ENCODE measurements around the gene UAP1. TPM values are rescaled to one million over a fixed set of nuclear protein-coding genes. Genes with fewer than 3 reads are reported as not detected.

UAP1 gene
- polyA plus RNA-seq (2013): 33.8 TPM

DNA sequence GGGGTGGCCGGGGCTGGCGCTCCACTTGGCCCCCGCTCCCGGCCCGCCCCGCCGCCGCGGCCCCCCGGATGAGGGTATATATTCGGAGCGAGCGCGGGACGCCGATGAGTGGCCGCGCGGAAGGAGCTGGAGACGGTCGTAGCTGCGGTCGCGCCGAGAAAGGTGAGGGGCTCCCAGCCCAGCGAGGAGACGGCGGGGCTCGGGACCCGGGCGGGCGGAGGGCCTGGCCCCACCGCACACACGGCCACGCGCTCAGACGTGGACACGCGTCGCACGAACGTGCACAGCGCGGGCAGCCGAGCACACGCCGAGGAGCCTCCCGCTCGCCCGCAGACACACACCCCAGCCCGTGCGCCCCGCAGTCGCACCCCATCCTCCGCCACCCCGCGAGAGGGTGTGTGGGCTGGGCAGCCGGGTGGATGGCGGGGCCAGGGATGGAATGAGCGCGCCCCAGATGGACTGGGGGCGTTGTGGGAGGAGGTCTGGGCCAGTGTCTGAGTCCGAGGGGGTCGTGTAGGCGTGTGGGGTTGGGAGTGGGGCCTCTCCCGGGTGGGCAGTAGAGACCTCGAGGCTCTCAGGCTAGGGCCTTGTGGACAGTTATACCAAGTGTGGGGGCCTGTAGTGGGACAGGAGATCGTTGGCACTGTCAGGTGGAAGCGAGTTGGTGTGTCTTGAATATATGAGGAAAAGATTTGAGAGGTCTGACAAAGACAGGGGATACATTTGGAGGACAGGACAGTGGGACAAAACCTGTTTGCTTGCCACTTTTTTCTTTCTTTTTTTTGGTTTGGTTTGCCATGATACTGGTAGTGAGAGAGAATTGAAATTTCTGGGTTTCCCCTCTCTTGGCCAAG is at the start of gene UAP1:
Gene UAP1, plus strand, starts transcription at position 107 of the 854 bp plus-strand sequence. CDS start 4,347 bp downstream, outside the sequence.
- WGBS (ENCODE audit: insufficient coverage): 0% methylated on average over 60 of the region's 69 CpGs
- Histone ChIP-seq H3K4me3 (ENCODE audit: control insufficient read depth in 1 of 7, extremely low read depth in 1 of 7, insufficient read depth in 4 of 7, low read depth in 2 of 7, low read length in 6 of 7) (peak within 1 kb of the TSS; percentile 43 to 86 (median 82)), H3K36me3 (ENCODE audit: control insufficient read depth in 4 of 4, insufficient read depth in 4 of 4, low read length in 3 of 4) (peaks cover 0 to 3% (median under 1%) of the 10 kb centered on the region in 4 experiments), H3K27ac (ENCODE audit: insufficient read depth in 1 of 2, low read depth in 1 of 2, low read length in 2 of 2, poor library complexity in 1 of 2, severe bottlenecking in 2 of 2) (peak within 1 kb of the TSS in 1 of 2 experiments; percentile 82), H3K27me3 (replicated peaks in 2 of 5; ENCODE audit: control insufficient read depth in 4 of 5, insufficient read depth in 5 of 5, low read length in 4 of 5) (no peaks in the 10 kb centered on the region), H3K9me3 (ENCODE audit: control extremely low read depth in 1 of 5, control insufficient read depth in 4 of 5, insufficient read depth in 2 of 5, low read depth in 1 of 5, low read length in 4 of 5) (peaks cover 0 to 1% (median 0%) of the 10 kb centered on the region in 5 experiments), H3K4me1 (ENCODE audit: control extremely low read depth in 1 of 4, control insufficient read depth in 4 of 4, insufficient read depth in 4 of 4, low read length in 3 of 4) (peaks cover 4 to 23% (median 13%) of the 10 kb centered on the region in 4 experiments)
- DNase-seq: peak in 2 of 3 donors; percentile 5 to 29
- POLR2A ChIA-PET: no interaction called here
- CTCF ChIA-PET: no interaction called here

GRCh38 chr1:162527314-162527713 is 34.2 kb upstream of the UAP1 start:
- H3K4me1 ChIP-seq (ENCODE audit: control extremely low read depth in 1 of 4, control insufficient read depth in 4 of 4, insufficient read depth in 4 of 4, low read length in 3 of 4): no peaks in the 10 kb centered on the region
- H3K27ac ChIP-seq (ENCODE audit: insufficient read depth in 1 of 2, low read depth in 1 of 2, low read length in 2 of 2, poor library complexity in 1 of 2, severe bottlenecking in 2 of 2): no peak overlapping the region
- no peak overlapping the region for H3K4me3 ChIP-seq (ENCODE audit: control insufficient read depth in 1 of 7, extremely low read depth in 1 of 7, insufficient read depth in 4 of 7, low read depth in 2 of 7, low read length in 6 of 7)
- POLR2A ChIA-PET: interaction anchor here (0.6 kb wide), 1 partner anchor 18 kb away, joined by 6 read pairs; no protein-coding TSS in a partner anchor
- CTCF ChIA-PET: interaction anchor here (1.3 kb wide), 1 partner anchor 8 kb away, joined by 5 read pairs; no protein-coding TSS in a partner anchor
- no peak for DNase-seq
- H3K9me3 ChIP-seq (ENCODE audit: control extremely low read depth in 1 of 5, control insufficient read depth in 4 of 5, insufficient read depth in 2 of 5, low read depth in 1 of 5, low read length in 4 of 5): no peaks in the 10 kb centered on the region
- H3K36me3 ChIP-seq (ENCODE audit: control insufficient read depth in 4 of 4, insufficient read depth in 4 of 4, low read length in 3 of 4): peaks cover 13 to 40% (median 26%) of the 10 kb centered on the region in 4 experiments
- no peaks in the 10 kb centered on the region for H3K27me3 ChIP-seq (replicated peaks in 2 of 5; ENCODE audit: control insufficient read depth in 4 of 5, insufficient read depth in 5 of 5, low read length in 4 of 5)

DNA sequence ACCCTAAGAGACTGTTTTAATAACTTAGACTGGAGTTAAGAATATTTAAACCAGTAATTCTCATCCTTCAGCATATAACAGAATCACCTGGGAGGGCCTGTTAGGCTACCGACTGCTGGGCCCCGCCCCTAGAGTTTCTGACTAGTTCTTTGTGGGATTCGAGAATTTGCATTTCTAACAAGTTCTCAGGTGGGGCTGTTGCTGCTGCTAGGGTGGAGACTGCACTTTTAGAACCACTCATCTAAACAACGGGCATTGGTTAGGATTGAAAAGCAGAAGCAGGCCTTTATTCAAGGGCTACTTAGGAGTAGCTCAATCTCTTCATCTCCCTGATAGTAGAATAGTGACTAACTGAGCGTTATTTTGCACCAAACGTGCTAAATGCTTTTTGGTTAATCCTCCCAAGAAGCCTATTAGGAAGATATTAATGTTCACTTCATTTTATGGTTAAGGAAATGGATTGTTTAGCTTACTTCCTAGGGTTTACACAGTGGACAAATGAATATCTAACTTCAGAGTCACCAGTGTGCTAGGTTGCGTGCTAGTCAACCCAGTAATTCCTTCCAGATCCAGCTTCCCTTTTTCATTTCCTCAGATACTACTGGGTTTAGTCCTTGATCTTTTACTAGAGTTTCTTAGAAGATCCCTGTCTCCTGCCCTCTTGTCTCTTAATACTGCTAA is 31.1 kb upstream of the UAP1 start:
- CTCF ChIA-PET: no interaction called here
- 100% methylated on average over 3 of the region's 7 CpGs for WGBS (ENCODE audit: insufficient coverage)

GRCh38 chr1:162530988-162531319 is 30.6 kb upstream of the UAP1 start:
- Histone ChIP-seq H3K4me3 (ENCODE audit: control insufficient read depth in 1 of 7, extremely low read depth in 1 of 7, insufficient read depth in 4 of 7, low read depth in 2 of 7, low read length in 6 of 7) (no peak overlapping the region), H3K27ac (ENCODE audit: insufficient read depth in 1 of 2, low read depth in 1 of 2, low read length in 2 of 2, poor library complexity in 1 of 2, severe bottlenecking in 2 of 2) (no peak overlapping the region), H3K4me1 (ENCODE audit: control extremely low read depth in 1 of 4, control insufficient read depth in 4 of 4, insufficient read depth in 4 of 4, low read length in 3 of 4) (no peaks in the 10 kb centered on the region), H3K36me3 (ENCODE audit: control insufficient read depth in 4 of 4, insufficient read depth in 4 of 4, low read length in 3 of 4) (peaks cover 2 to 9% (median 5%) of the 10 kb centered on the region in 4 experiments), H3K9me3 (ENCODE audit: control extremely low read depth in 1 of 5, control insufficient read depth in 4 of 5, insufficient read depth in 2 of 5, low read depth in 1 of 5, low read length in 4 of 5) (no peaks in the 10 kb centered on the region), H3K27me3 (replicated peaks in 2 of 5; ENCODE audit: control insufficient read depth in 4 of 5, insufficient read depth in 5 of 5, low read length in 4 of 5) (no peaks in the 10 kb centered on the region)
- CTCF ChIA-PET: no interaction called here
- WGBS (ENCODE audit: insufficient coverage): no CpG with 5 or more reads among the region's 1 CpG
- no peak for DNase-seq
- POLR2A ChIA-PET: no interaction called here

More for the DNA sequence above, 31.1 kb upstream of the UAP1 start:
- H3K36me3 ChIP-seq (ENCODE audit: control insufficient read depth in 4 of 4, insufficient read depth in 4 of 4, low read length in 3 of 4): peaks cover 3 to 13% (median 7%) of the 10 kb centered on the region in 4 experiments
- no peak overlapping the region for H3K27ac ChIP-seq (ENCODE audit: insufficient read depth in 1 of 2, low read depth in 1 of 2, low read length in 2 of 2, poor library complexity in 1 of 2, severe bottlenecking in 2 of 2)
- peak in 1 of 3 donors; percentile 0 for DNase-seq
- H3K4me1 ChIP-seq (ENCODE audit: control extremely low read depth in 1 of 4, control insufficient read depth in 4 of 4, insufficient read depth in 4 of 4, low read length in 3 of 4): no peaks in the 10 kb centered on the region
- POLR2A ChIA-PET: no interaction called here
- no peaks in the 10 kb centered on the region for H3K27me3 ChIP-seq (replicated peaks in 2 of 5; ENCODE audit: control insufficient read depth in 4 of 5, insufficient read depth in 5 of 5, low read length in 4 of 5)
- H3K4me3 ChIP-seq (ENCODE audit: control insufficient read depth in 1 of 7, extremely low read depth in 1 of 7, insufficient read depth in 4 of 7, low read depth in 2 of 7, low read length in 6 of 7): no peak overlapping the region
- H3K9me3 ChIP-seq (ENCODE audit: control extremely low read depth in 1 of 5, control insufficient read depth in 4 of 5, insufficient read depth in 2 of 5, low read depth in 1 of 5, low read length in 4 of 5): no peaks in the 10 kb centered on the region

DNA sequence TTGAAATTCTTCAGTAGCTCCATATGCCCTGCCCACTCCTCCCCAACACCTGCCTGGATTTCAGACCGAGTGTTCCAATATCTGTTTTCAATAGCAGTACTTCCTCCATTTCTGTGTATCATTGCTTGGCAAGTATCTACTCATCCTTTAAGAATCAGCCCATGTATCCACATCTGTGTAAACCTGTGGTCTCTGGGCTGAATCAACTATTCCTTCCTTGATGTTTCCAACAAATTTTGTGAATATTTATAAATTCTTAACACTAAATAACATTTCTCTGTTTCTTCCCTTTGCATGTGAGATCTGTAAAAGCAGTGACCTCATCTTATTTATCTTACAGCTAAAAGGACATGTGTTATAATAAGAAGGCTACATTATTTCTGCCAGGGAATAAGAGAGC is 26.0 kb upstream of the UAP1 start:
- H3K36me3 ChIP-seq (ENCODE audit: control insufficient read depth in 4 of 4, insufficient read depth in 4 of 4, low read length in 3 of 4): peaks cover 0 to 3% (median 0%) of the 10 kb centered on the region in 4 experiments
- no peak overlapping the region for H3K27ac ChIP-seq (ENCODE audit: insufficient read depth in 1 of 2, low read depth in 1 of 2, low read length in 2 of 2, poor library complexity in 1 of 2, severe bottlenecking in 2 of 2)
- CTCF ChIA-PET: interaction anchor here (1.2 kb wide), 1 partner anchor 9 kb away, joined by 5 read pairs; no protein-coding TSS in a partner anchor
- H3K27me3 ChIP-seq (replicated peaks in 2 of 5; ENCODE audit: control insufficient read depth in 4 of 5, insufficient read depth in 5 of 5, low read length in 4 of 5): no peaks in the 10 kb centered on the region
- H3K4me1 ChIP-seq (ENCODE audit: control extremely low read depth in 1 of 4, control insufficient read depth in 4 of 4, insufficient read depth in 4 of 4, low read length in 3 of 4): no peaks in the 10 kb centered on the region
- POLR2A ChIA-PET: no interaction called here
- no peak for DNase-seq
- H3K9me3 ChIP-seq (ENCODE audit: control extremely low read depth in 1 of 5, control insufficient read depth in 4 of 5, insufficient read depth in 2 of 5, low read depth in 1 of 5, low read length in 4 of 5): no peaks in the 10 kb centered on the region
- no peak overlapping the region for H3K4me3 ChIP-seq (ENCODE audit: control insufficient read depth in 1 of 7, extremely low read depth in 1 of 7, insufficient read depth in 4 of 7, low read depth in 2 of 7, low read length in 6 of 7)
- 100% methylated on average over 1 of the region's 1 CpG for WGBS (ENCODE audit: insufficient coverage)

DNA sequence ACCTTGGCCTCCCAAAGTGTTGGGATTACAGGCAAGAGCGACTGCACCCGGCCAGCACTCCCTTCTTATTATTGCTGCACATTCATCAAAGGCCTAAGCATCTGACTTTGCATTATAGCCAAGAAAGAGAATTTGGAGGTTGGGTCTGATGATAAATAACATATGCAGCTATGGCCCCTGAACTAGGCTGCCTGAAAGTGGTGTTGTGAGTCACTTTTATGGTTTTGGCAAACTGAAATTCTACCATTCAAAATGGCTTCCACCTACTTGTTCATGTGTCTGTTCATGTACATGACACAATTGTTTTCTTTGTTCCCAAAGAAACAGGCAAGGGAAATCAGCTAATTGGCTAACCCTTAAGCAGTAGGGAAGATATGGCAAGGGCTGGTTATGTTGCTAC is 25.0 kb upstream of the UAP1 start:
- ChIA-PET CTCF (interaction anchor here (1.2 kb wide), 1 partner anchor 10 kb away, joined by 5 read pairs; no protein-coding TSS in a partner anchor), POLR2A (no interaction called here)
- H3K36me3 ChIP-seq (ENCODE audit: control insufficient read depth in 4 of 4, insufficient read depth in 4 of 4, low read length in 3 of 4): peaks cover 0 to 3% (median 0%) of the 10 kb centered on the region in 4 experiments
- no peaks in the 10 kb centered on the region for H3K4me1 ChIP-seq (ENCODE audit: control extremely low read depth in 1 of 4, control insufficient read depth in 4 of 4, insufficient read depth in 4 of 4, low read length in 3 of 4)
- no peak overlapping the region for H3K4me3 ChIP-seq (ENCODE audit: control insufficient read depth in 1 of 7, extremely low read depth in 1 of 7, insufficient read depth in 4 of 7, low read depth in 2 of 7, low read length in 6 of 7)
- no CpG with 5 or more reads among the region's 2 CpGs for WGBS (ENCODE audit: insufficient coverage)
- no peak overlapping the region for H3K27ac ChIP-seq (ENCODE audit: insufficient read depth in 1 of 2, low read depth in 1 of 2, low read length in 2 of 2, poor library complexity in 1 of 2, severe bottlenecking in 2 of 2)
- DNase-seq: no peak
- H3K9me3 ChIP-seq (ENCODE audit: control extremely low read depth in 1 of 5, control insufficient read depth in 4 of 5, insufficient read depth in 2 of 5, low read depth in 1 of 5, low read length in 4 of 5): peaks cover 0 to under 1% (median 0%) of the 10 kb centered on the region in 5 experiments
- H3K27me3 ChIP-seq (replicated peaks in 2 of 5; ENCODE audit: control insufficient read depth in 4 of 5, insufficient read depth in 5 of 5, low read length in 4 of 5): no peaks in the 10 kb centered on the region

DNA sequence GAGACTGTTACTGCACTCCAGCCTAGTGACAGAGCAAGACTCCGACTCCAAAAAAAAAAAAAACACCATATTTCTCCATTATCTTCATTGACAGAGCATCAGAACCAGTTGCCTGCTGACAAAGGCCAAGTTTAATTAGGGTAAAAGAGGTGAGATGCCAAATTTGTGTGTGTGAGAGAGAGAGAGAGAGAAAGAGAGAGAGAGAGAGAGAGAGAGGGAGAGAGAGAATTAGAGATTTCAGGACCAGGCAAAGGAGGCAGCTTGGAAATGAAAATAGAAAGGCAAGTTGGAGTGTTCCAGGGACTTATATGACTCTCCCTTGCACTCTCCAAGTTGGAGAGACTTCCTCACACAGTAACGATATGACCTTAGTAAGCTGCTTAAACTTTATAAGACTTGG is 24.3 kb upstream of the UAP1 start:
- WGBS (ENCODE audit: insufficient coverage): 82% methylated on average over 2 of the region's 2 CpGs
- POLR2A ChIA-PET: no interaction called here
- Histone ChIP-seq H3K36me3 (ENCODE audit: control insufficient read depth in 4 of 4, insufficient read depth in 4 of 4, low read length in 3 of 4) (no peaks in the 10 kb centered on the region), H3K9me3 (ENCODE audit: control extremely low read depth in 1 of 5, control insufficient read depth in 4 of 5, insufficient read depth in 2 of 5, low read depth in 1 of 5, low read length in 4 of 5) (peaks cover 0 to 5% (median 0%) of the 10 kb centered on the region in 5 experiments), H3K27me3 (replicated peaks in 2 of 5; ENCODE audit: control insufficient read depth in 4 of 5, insufficient read depth in 5 of 5, low read length in 4 of 5) (no peaks in the 10 kb centered on the region), H3K4me3 (ENCODE audit: control insufficient read depth in 1 of 7, extremely low read depth in 1 of 7, insufficient read depth in 4 of 7, low read depth in 2 of 7, low read length in 6 of 7) (no peak overlapping the region), H3K4me1 (ENCODE audit: control extremely low read depth in 1 of 4, control insufficient read depth in 4 of 4, insufficient read depth in 4 of 4, low read length in 3 of 4) (no peaks in the 10 kb centered on the region), H3K27ac (ENCODE audit: insufficient read depth in 1 of 2, low read depth in 1 of 2, low read length in 2 of 2, poor library complexity in 1 of 2, severe bottlenecking in 2 of 2) (no peak overlapping the region)
- CTCF ChIA-PET: no interaction called here
- DNase-seq: no peak
